A549 (cell line): ENCODE measurements around the gene FRMD4A. TPM values are rescaled to one million over a fixed set of nuclear protein-coding genes. Genes with fewer than 3 reads are reported as not detected.

Experiments used
- ATAC-seq, 2 experiments: fragments of 200-7000 bp in 1 of 2; fragments of >200 bp in 1 of 2; cut with Nextera tagmentation in 1 of 2; cut with Tn5 transposase in 1 of 2; 3 replicates each; pipeline versions ENCODE4 v1.8.0 to v1.9.1; 2018 to 2020; ENCODE audit warnings: mild to moderate bottlenecking in 1 of 2, moderate library complexity in 1 of 2
- CTCF ChIA-PET: fragments of 300-600 bp; sonication (Branson Sonifier 250); formaldehyde crosslinking; extraction: SDS; loops from one replicate; lab custom pipeline; 2021; ENCODE audit warnings: antibody characterized with exemption, inconsistent platforms; lab: Yijun Ruan, JAX
- POLR2A ChIA-PET: fragments of 350-600 bp; formaldehyde crosslinking; extraction: SDS; loops from one replicate; lab custom pipeline; 2021; ENCODE audit warnings: antibody characterized with exemption, inconsistent platforms; lab: Yijun Ruan, JAX
- DNase-seq, 2 experiments: peaks; one replicate each; pipeline versions ENCODE4 v3.0.0 to v3.0.0-alpha.2; 2011 to 2016; ENCODE audit warnings: low read depth in 1 of 2, low spot score in 1 of 2
- FAIRE-seq: peaks from 2 replicates; lab custom pipeline; 2011; peaks lifted over from hg19 to GRCh38; lab: Jason Lieb, UNC
- H3K27ac ChIP-seq, 2 experiments: fragments of >200 bp; sonication (Bioruptor Twin); formaldehyde crosslinking; 3 replicates each; pipeline ENCODE4 v1.5.1; 2016 to 2017
- H3K4me1 ChIP-seq: fragments of >200 bp; sonication (Bioruptor Twin); formaldehyde crosslinking; 3 replicates; pipeline ENCODE4 v1.6.1; 2016
- H3K4me2 ChIP-seq: fragments of >200 bp; sonication (Bioruptor Twin); formaldehyde crosslinking; 3 replicates; pipeline ENCODE4 v1.6.1; 2016
- H3K4me3 ChIP-seq: fragments of >200 bp; sonication (Bioruptor Twin); formaldehyde crosslinking; 3 replicates; pipeline ENCODE4 v1.5.1; 2016
- H3K9me3 ChIP-seq: fragments of >200 bp; sonication (Bioruptor Twin); formaldehyde crosslinking; 3 replicates; pipeline ENCODE4 v1.6.1; 2016
- CBX2 ChIP-seq: fragments of 200-600 bp; sonication (generic); IDR thresholded peaks from 2 replicates; pipeline ENCODE4 v1.6.1; 2016; ENCODE audit warnings: low read depth, mild to moderate bottlenecking, borderline replicate concordance
- CBX8 ChIP-seq: fragments of 200-600 bp; sonication (generic); IDR thresholded peaks from 2 replicates; pipeline ENCODE4 v1.6.1; 2016
- CEBPB ChIP-seq, 2 experiments: fragments of >200 bp in 1 of 2; sonication (Bioruptor Twin) in 1 of 2; formaldehyde crosslinking in 1 of 2; IDR thresholded peaks; 2 replicates each; pipeline ENCODE4 v1.6.1; 2012 to 2016
- EHF ChIP-seq: fragments of 250-450 bp; sonication (Bioruptor Pico); IDR thresholded peaks from 2 replicates; pipeline ENCODE4 v1.5.0; 2020; ENCODE audit warnings: mild to moderate bottlenecking
- EHMT2 ChIP-seq: fragments of 200-600 bp; sonication (generic); IDR thresholded peaks from 2 replicates; pipeline ENCODE4 v1.6.1; 2016; ENCODE audit warnings: antibody characterized with exemption, low read depth, mild to moderate bottlenecking, moderate library complexity
- FOSB ChIP-seq: fragments of 250-450 bp; sonication (Bioruptor Pico); IDR thresholded peaks from 2 replicates; pipeline ENCODE4 v1.5.0; 2020; ENCODE audit warnings: mild to moderate bottlenecking, moderate library complexity
- FOXS1 ChIP-seq: fragments of 250-450 bp; sonication (Bioruptor Pico); IDR thresholded peaks from 2 replicates; pipeline ENCODE4 v1.5.0; 2020; ENCODE audit warnings: mild to moderate bottlenecking, moderate library complexity
- HDAC2 ChIP-seq: fragments of 200-600 bp; sonication (generic); IDR thresholded peaks from 2 replicates; pipeline ENCODE4 v1.6.1; 2016
- JUN ChIP-seq, 2 experiments: fragments of >200 bp; sonication (Bioruptor Twin); formaldehyde crosslinking; IDR thresholded peaks; 2 replicates in 1 of 2; 3 replicates in 1 of 2; pipeline ENCODE4 v1.6.1; 2016 to 2017
- NR3C1 ChIP-seq: fragments of >200 bp; sonication (Bioruptor Twin); formaldehyde crosslinking; IDR thresholded peaks from 3 replicates; pipeline ENCODE4 v1.6.1; 2017
- POLR2AphosphoS2 ChIP-seq: conservative IDR thresholded peaks from 2 replicates; pipeline ENCODE4 v1.6.1; 2012; ENCODE audit warnings: low read length, improper control_type of control experiment, inconsistent platforms
- SMC3 ChIP-seq: fragments of >200 bp; sonication (Bioruptor Twin); formaldehyde crosslinking; IDR thresholded peaks from 3 replicates; pipeline ENCODE4 v1.6.1; 2018; ENCODE audit warnings: inconsistent platforms
- TP53 ChIP-seq: fragments of 250-450 bp; sonication (Bioruptor Pico); IDR thresholded peaks from 2 replicates; pipeline ENCODE4 v1.5.0; 2021; ENCODE audit warnings: mild to moderate bottlenecking, moderate library complexity
- ZC3H11A ChIP-seq: fragments of 450-650 bp; IDR thresholded peaks from 2 replicates; pipeline ENCODE4 v1.6.1; 2014; ENCODE audit warnings: antibody characterized with exemption, mild to moderate bottlenecking
- whole genome bisulfite sequencing: methylation state at CpG from one replicate; pipeline ENCODE4 v1.1.6; 2017; ENCODE audit errors: missing lambda C conversion rate; 5-methylcytosine and 5-hydroxymethylcytosine counted together
- polyA plus RNA-seq, 4 experiments: library from polyadenylated mRNA; depleted of rRNA in 3 of 4; stranded (reverse); fragments of >200 nt; fragmentation: RNase III in 1 of 4; extraction: RNeasy Plus Mini Kit Qiagen cat#74134 plus additional on column Dnase treatment in 1 of 4; gene quantifications; 2 replicates in 3 of 4; 3 replicates in 1 of 4; pipeline ENCODE4 v1.2.3, GENCODE V29; 2011 to 2017
- TF ChIP-seq, protein P1 (sequence below): IDR thresholded peaks from 2 replicates; pipeline ENCODE4 v1.6.1; 2012
- TF ChIP-seq, protein P2 (sequence below): fragments of >200 bp; sonication (Bioruptor Twin); formaldehyde crosslinking; IDR thresholded peaks from 3 replicates; pipeline ENCODE4 v1.5.1; 2016
- TF ChIP-seq, protein P3 (sequence below): fragments of 150-350 bp; IDR thresholded peaks from 2 replicates; pipeline ENCODE4 v1.6.1; 2014; ENCODE audit warnings: low read depth, mild to moderate bottlenecking, low read length
- TF ChIP-seq, protein P4 (sequence below): IDR thresholded peaks from 2 replicates; pipeline ENCODE4 v1.6.1; 2012; ENCODE audit warnings: low read depth, borderline replicate concordance

FRMD4A gene
- polyA plus RNA-seq, 2 of the 4 experiments (the other 2 are of a cell fraction) = 2.5 to 4.7 TPM

DNA sequence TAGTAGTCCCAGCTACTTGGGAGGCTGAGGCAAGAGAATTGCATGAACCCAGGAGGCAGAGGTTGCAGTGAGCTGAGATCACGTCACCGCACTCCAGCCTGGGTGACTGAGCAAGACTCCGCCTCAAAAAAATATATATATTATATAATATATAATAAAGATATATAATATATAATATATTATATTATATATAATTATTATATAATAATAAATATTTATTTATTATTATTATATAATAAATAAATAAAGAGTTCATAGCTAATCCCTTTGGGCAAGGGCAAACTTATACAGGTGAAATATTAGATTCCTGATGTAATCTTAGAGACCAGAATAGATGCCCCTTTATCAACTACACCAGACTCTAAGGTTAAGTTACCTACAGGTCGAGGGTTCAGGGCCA, 558.7 kb downstream of the FRMD4A start:
- FAIRE-seq = no peak
- Histone ChIP-seq H3K4me3 (no peak overlapping the region), H3K9me3 (peaks cover 4% of the 10 kb centered on the region; the same call in 1 of the 3 replicates), H3K4me2 (no peak overlapping the region), H3K4me1 (no peaks in the 10 kb centered on the region), H3K27ac (no peak overlapping the region)
- no peak for ATAC-seq
- no peak for DNase-seq
- CTCF ChIA-PET = interaction anchor here (0.8 to 1.9 kb wide), 2 partner anchors 8 to 112 kb away, joined by 3 to 7 read pairs; no protein-coding TSS in a partner anchor
- POLR2A ChIA-PET = no interaction called here
- no peak for TF ChIP-seq FOSB (CRISPR knock-in tag)
- no peak for TF ChIP-seq ZC3H11A
- TF ChIP-seq POLR2AphosphoS2 = no peak
- no peak for TF ChIP-seq EHMT2
- TF ChIP-seq HDAC2 = no peak
- TF ChIP-seq JUN (IDR thresholded peaks at IDR 0.05) = no peak
- TF ChIP-seq SMC3 = no peak
- no peak for TF ChIP-seq EHF (CRISPR knock-in tag)
- TF ChIP-seq FOXS1 (CRISPR knock-in tag) = no peak
- no peak for TF ChIP-seq CBX2
- TF ChIP-seq TP53 (CRISPR knock-in tag) = no peak
- TF ChIP-seq, protein P1, sequence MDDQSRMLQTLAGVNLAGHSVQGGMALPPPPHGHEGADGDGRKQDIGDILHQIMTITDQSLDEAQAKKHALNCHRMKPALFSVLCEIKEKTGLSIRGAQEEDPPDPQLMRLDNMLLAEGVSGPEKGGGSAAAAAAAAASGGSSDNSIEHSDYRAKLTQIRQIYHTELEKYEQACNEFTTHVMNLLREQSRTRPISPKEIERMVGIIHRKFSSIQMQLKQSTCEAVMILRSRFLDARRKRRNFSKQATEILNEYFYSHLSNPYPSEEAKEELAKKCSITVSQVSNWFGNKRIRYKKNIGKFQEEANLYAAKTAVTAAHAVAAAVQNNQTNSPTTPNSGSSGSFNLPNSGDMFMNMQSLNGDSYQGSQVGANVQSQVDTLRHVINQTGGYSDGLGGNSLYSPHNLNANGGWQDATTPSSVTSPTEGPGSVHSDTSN = no peak
- TF ChIP-seq, protein P2, sequence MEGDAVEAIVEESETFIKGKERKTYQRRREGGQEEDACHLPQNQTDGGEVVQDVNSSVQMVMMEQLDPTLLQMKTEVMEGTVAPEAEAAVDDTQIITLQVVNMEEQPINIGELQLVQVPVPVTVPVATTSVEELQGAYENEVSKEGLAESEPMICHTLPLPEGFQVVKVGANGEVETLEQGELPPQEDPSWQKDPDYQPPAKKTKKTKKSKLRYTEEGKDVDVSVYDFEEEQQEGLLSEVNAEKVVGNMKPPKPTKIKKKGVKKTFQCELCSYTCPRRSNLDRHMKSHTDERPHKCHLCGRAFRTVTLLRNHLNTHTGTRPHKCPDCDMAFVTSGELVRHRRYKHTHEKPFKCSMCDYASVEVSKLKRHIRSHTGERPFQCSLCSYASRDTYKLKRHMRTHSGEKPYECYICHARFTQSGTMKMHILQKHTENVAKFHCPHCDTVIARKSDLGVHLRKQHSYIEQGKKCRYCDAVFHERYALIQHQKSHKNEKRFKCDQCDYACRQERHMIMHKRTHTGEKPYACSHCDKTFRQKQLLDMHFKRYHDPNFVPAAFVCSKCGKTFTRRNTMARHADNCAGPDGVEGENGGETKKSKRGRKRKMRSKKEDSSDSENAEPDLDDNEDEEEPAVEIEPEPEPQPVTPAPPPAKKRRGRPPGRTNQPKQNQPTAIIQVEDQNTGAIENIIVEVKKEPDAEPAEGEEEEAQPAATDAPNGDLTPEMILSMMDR = no peak
- TF ChIP-seq, protein P3, sequence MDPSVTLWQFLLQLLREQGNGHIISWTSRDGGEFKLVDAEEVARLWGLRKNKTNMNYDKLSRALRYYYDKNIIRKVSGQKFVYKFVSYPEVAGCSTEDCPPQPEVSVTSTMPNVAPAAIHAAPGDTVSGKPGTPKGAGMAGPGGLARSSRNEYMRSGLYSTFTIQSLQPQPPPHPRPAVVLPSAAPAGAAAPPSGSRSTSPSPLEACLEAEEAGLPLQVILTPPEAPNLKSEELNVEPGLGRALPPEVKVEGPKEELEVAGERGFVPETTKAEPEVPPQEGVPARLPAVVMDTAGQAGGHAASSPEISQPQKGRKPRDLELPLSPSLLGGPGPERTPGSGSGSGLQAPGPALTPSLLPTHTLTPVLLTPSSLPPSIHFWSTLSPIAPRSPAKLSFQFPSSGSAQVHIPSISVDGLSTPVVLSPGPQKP = no peak
- TF ChIP-seq, all 56 proteins: peak for 0
- WGBS = 78% methylated on average over 4 of the region's 4 CpGs

DNA sequence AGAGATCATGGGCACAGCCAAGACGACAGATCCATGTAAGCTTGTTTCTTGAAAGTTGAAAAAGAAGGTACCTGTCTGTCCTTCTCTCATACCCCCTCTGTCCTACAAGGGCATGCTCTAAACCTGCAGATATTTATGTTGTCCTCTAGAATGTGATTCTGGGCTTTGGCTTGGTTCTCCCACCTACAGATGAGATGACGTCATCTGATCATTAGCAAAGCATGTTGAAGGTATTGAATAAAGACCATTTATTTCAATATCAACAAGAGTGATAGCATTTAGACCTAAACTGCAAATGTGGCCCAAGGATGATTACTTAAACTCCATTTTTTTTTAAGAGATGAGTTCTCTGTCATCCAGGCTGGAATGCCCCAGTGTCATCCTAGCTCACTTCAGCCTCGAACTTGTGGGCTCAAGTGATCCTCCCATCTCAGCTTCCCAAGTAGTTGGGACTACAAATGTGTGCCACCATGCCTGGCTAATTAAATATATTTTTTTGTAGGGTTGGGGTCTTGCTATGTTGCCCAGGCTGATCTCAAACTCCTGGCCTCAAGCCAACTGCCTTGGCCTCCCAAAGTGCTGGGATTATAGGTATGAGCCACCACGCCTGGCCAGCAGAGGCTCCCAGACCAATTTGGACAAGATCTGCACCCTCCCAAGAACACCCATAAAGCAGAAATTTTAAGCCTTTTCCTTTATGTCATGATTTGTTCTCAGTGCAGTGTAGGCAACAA, 559.8 kb downstream of the FRMD4A start:
- ATAC-seq = no peak
- no peak overlapping the region for H3K4me3 ChIP-seq
- 75% methylated on average over 4 of the region's 4 CpGs for WGBS
- TF ChIP-seq, protein P4, sequence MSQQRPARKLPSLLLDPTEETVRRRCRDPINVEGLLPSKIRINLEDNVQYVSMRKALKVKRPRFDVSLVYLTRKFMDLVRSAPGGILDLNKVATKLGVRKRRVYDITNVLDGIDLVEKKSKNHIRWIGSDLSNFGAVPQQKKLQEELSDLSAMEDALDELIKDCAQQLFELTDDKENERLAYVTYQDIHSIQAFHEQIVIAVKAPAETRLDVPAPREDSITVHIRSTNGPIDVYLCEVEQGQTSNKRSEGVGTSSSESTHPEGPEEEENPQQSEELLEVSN = no peak
- no peak for TF ChIP-seq CBX8
- ChIA-PET CTCF (interaction anchor here (0.6 to 1.9 kb wide), 3 partner anchors 8 to 157 kb away, joined by 3 to 7 read pairs (median 3); no protein-coding TSS in a partner anchor), POLR2A (no interaction called here)
- no peak overlapping the region for H3K27ac ChIP-seq
- H3K9me3 ChIP-seq = peaks cover 4% of the 10 kb centered on the region; the same call in 1 of the 3 replicates
- peaks cover 5% of the 10 kb centered on the region; the same call in 2 of the 3 replicates for H3K4me1 ChIP-seq
- no peak for FAIRE-seq
- no peak for DNase-seq
- no peak overlapping the region for H3K4me2 ChIP-seq

DNA sequence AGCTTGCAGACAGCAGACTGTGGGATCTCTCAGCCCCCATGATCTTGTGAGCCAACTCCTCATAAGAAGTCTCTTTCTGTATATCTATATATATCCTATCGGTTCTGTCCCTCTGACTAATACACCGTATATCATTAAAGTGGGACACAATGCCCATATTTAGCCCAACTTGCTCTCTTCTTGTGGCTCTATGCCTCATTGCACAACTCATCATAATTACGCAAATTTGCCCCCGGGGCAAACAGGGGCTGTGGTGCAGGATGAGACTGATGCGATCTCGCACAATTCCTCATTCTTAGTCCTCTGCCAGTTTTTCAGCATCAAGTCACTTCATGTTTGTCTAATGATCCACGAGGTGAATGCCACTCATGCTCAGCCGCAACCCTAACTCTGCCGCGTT, 560.8 kb downstream of the FRMD4A start:
- no peak for ATAC-seq
- H3K4me3 ChIP-seq = no peak overlapping the region
- no peak overlapping the region for H3K4me2 ChIP-seq
- ChIA-PET POLR2A (no interaction called here), CTCF (interaction anchor here (1.0 to 1.4 kb wide), 2 partner anchors 111 to 156 kb away, joined by 3 to 4 read pairs; no protein-coding TSS in a partner anchor)
- no peak for DNase-seq
- no peaks in the 10 kb centered on the region for H3K9me3 ChIP-seq
- FAIRE-seq = no peak
- 77% methylated on average over 10 of the region's 10 CpGs for WGBS
- no peak overlapping the region for H3K27ac ChIP-seq
- TF ChIP-seq CEBPB (IDR thresholded peaks at IDR 0.05) (0 out of 4 replicates have a peak, but pooled peaks of 1 of the 2 experiments have one; percentile 14), NR3C1 (no peak)
- peaks cover 7% of the 10 kb centered on the region; the same call in 2 of the 3 replicates for H3K4me1 ChIP-seq
